Retina (tissue), 1 donor: ENCODE results near the gene OSBPL8.

Source experiments
- DNase-seq: peaks from one replicate; pipeline ENCODE4 v3.0.0-alpha.2; 2016

OSBPL8 gene

DNA sequence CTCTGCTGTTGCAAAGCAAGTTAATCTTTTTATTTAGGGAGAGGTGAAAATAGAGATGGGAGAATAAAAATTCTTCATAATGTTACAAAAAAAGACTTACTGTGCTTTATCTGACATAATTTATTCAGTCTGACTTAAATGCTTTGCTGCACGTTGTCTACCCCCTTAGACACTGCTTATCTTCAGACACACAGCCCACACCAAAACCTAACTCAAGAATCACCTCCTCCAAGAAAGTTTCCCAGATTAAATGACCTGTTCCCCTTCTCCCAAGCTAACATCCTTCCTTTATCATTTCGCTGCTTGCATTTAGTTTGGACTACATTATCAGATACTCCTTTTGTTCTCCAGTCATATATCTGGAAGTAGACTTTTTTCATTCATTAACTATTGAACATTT lies 3.8 kb downstream of the OSBPL8 start:
- DNase-seq = no peak

DNA sequence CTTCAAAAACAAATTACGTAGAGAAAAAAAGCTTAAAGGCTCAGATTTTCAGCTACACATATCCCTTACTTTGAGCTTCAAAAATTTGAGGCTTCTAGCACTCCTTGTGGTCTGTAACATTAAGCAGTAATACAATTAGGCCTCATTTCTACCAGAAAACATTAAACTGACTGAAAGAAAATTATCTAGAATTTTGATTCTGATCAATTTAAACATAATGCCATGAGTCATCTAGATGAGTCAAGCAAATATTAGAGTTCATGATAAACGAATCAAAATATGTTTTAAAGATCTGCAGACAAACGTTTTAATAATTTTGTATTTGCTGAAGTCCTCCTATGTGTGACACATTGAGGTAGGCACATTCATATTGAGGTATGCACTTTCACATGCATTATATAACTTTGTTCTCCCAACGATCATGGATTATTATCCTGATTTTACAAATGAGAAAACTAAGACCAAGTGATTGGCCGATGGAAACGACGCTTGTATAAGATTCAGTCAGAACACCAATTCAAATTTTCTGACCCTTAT lies 4.3 kb downstream of the OSBPL8 start:
- DNase-seq = no peak

DNA sequence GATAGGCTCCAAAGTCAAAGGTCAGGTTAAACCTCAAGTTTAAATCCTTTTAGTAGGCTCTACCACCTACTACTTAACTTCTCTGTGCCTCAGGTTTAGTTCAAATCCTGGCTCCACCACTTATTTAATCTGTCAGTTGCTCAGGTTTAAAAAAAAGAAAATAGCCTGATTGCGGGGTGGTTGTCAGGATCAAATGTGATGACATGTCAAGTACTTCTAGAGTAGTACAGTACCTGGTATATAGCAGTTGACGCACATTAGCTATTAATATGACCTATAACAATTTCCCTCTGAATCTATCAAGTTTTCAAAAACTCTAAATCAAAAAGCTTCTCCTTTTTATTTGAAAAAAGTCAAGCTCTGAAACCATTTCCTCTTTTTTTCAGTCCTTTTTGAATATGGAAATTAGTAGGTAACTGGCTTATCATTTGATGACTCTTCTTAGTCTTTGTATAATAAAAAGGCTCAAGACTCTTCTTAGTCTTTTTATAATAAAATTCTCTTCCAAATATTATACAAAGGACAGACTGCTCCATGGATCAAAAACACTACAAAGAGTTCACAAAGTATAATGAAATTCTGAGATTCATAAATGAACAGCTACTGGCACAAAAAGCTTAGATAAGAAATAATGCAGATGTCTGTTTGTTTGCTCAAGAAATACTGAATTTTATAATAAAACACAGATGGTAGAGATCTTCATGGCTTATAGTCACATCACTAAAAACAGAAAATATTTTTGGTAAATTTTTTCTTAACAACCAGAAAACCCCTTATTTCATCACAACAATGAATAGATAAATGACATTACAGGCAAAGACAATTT lies 5.0 kb downstream of the OSBPL8 start:
- no peak for DNase-seq

DNA sequence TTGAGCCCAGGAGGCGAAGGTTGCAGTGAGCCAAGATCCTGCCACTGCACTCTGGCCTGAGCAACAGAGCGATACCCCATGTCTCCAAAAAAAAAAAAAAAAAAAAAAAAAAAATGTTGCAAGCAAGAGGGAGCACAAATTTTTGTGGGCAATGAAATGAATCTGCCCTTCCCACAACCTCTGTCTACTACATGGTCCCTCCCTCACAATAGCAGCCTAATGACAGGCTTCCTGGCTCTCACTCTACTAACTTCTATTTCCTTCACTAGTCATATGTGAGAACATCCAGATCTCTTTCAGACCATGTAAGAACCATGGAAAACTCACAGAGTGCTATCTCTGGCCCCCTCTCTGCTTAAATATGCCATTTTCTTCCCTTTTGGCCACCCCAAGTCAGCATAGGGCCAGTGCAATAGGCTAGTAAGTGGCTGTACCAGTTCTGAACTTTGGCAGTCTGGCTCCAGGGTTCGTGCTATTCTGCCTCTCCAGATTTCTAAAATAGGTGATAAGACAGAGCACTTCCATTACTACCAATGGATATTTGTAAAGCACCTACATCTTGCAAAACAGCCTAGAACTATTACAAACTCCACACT lies 7.1 kb downstream of the OSBPL8 start:
- no peak for DNase-seq

DNA sequence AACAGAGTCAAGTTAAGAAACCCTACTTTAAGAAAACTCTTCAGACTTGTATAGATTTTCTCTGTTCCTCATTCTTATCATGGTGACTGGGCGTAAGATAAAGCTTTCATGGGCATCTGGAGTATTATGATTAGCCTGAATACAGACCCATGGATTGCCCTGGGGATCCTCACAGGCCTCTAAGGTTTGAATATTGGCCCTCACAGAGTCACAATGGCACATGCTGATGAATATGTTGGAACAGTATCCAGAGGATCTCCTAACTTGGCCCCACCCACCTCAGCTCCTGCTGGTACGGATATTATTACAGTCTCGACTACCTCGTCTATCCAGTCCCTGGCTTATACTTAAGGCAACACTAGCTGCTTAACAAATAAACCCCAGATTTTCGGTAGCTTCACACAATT lies 8.1 kb downstream of the OSBPL8 start:
- DNase-seq = no peak

DNA sequence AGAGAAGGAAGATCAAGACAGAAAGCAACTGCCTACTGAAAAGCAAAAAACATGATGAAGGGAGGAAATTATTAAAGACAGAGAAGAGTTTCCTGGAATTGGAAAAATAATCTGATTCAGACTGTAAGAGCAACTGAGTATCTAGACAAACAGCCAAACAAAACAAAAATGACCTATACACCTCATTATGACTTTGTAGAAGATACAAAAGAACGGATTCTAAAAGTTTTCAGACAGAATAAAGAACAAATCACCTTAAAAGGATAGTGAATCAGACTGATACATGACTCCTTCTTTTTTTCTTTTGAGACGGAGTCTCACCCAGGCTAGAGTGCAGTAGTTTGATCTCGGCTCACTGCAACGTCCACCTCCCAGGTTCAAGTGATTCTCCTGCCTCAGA lies 10.4 kb downstream of the OSBPL8 start:
- DNase-seq = no peak

DNA sequence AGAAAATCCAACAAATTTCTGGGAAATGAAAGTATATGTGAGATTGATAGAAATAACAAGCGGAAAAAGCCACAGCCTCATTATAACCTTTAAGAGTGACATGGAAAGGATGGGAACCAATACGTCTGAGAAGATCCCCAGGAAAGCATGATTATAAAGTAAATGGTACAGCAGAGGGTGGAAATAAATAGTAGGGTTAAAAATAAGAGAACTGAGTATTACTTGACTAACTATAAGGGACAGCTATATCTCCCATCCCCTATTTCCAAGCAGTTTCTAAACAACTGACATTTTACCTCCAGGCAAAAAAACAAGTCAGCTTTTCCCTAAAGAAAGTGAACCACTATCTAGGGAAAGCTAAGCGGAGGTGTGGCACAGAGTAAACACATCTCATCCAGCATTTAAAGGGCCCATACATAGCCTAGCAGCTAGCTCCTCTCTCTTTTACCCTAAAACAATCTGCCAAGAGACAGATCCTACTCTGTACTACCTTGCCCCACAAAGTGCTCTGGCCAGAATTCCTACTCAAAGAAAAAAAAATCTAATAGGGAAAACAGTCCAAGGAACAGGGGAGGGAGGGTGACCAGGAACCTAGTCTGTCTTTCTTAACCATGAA lies 11.2 kb downstream of the OSBPL8 start:
- no peak for DNase-seq

DNA sequence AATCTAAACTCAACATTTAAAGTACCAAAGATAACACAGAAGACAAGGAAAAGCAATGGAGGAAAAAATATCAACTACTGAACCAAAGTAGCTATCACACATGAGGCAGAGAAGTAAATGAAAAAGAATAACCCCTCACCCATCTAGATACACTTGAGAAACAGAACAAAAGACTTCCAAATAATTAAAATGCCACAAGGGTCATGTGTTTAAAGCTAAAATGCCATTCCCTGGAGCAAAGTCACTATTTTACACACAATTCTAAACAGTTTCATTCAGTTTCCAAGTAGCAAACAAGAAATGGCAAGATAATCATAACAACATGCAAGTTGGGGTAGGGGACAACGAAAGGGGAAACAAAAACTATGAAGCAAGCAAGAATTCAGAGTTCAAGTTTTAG lies 12.0 kb downstream of the OSBPL8 start:
- no peak for DNase-seq

DNA sequence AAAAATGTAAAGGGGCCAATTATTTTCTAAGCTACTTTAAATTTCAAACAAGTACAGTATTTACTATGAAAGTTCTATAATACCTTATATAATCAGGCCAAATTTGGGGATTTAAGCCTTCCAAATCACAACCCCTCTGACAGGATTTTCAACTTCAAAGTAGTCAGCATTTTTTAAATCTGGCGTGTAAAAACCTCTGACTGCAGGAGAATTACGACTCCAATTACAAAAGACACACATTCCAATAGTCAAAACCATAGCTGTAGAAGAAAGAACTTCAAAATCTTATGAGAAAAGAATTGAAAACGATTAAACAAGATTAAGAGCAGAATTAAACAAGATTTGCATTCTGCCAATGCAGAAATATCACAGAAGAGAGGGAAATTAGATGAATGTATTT lies 12.7 kb downstream of the OSBPL8 start:
- no peak for DNase-seq

DNA sequence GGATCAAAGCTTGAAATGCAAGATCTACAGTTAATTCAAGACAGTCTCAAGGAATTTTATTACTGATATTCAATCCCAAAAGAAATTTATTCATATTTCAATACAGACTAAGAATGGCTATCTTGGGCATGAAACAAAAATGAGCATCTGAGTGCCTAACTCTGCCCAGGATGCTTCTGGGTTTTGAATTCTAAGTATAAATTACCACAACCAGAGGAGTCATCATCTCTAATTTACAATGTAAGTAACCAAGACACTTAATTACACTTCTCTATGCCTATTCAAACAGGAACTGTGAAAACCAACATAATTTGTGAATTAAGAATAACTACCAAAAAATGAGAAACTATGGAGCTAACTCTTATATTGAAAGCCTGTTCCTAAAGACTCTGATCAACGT lies 14.1 kb downstream of the OSBPL8 start:
- no peak for DNase-seq

DNA sequence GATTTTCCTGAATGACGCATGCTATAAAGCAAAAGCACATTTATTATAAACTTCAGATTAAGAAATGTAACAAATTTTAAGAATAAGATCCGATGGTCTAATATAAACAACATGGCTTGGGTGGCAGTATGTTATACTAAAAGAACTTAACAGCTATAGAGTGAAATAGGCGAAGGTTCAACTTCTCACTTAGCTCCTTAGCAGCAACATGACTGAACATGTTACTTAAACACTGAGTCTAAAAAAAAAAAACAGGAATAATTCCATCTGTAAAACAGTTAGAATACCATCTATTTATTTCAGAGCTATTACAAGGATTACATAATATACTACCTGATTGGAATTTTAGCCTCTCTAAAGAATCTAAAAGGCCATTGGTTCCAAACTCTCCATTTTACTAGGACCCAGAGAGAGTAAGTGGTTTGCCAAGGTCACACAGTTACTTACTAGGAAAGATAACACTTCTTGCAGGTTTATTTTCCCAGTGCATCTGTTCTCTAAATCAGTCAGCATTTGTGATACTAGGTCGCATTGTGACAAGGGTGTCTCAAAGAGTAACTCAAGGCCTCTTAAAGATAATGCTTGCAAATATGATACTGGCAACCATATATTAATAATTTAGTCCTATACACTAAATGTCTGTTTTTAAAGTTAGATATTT lies 14.8 kb downstream of the OSBPL8 start:
- no peak for DNase-seq

DNA sequence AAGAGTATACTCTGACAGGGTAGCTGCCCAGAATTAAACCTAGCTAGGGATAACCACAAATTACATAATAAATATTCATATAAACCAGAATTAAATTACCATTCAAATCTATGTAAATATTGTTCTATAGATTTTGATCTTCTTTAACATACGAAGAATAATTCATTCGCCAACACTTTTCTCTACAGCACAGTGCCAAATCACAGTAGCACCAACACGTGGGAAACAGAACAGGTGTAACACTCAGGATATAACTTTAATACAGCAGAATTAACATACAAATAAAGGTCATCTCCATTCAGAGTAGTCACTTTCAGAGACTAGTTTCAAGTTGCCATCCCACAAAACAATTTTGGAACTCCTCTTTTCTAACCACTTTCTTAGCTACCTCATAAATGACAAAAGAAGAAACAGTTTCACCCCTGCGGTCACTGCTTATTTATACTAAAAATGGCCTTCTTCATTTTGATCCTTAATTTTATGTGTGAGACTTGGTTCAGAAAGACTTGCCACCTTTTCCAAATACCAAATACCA lies 15.7 kb downstream of the OSBPL8 start:
- DNase-seq = no peak

DNA sequence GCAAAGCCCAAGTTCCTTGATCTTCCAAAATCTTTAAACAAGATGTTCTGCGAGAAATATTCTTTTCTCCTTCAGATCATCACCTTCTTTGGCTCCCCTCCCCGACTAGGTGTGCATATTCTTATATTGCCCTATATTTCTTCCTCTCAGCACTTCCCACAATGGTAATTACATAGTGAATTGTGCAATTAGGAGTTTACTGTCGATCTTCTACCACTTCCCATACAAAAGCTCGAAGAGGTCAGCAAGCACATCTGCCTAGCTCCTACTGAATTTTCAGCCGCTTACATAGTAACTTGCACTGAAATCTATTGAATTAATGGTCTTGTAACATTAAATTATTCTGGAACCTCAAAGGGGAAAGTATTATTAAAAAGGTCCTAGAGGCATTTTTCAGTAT lies 16.7 kb downstream of the OSBPL8 start:
- DNase-seq = no peak

DNA sequence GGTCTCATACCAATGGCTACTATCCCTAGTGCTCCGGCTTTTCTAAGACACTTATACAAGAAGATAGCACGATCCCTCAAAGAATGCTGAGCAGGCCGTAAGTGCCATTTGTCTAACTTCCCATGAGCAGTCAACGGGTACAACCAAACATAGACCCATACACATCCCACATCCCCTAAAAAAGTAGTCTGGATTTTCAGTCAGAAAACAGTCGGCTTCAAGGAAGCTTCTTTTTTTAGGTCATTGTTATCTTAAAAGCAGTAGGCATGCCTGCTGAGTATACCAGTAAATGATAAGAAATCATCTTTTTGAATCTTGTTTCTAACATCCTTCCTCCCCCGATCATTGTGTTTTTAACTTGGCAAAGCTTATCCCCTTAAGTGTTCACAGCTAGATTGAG lies 19.8 kb downstream of the OSBPL8 start:
- no peak for DNase-seq

DNA sequence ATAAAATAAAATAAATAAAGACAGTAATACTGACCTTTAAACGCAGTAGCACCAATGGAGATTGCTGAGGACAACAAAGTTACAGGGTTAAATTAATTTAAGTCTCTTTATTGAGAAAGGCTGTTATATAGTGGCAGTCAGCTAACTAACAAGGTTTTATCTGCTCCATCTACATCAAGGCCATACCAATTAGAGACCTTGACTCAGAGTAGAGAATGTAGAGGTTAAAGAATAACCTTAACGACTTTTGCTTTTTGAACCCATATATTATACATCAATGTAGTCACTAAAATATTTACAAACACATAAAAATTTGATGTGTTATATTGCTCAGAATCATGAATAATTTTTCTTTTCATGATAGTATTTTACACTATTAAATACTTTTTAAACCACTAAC lies 21.6 kb downstream of the OSBPL8 start:
- no peak for DNase-seq

DNA sequence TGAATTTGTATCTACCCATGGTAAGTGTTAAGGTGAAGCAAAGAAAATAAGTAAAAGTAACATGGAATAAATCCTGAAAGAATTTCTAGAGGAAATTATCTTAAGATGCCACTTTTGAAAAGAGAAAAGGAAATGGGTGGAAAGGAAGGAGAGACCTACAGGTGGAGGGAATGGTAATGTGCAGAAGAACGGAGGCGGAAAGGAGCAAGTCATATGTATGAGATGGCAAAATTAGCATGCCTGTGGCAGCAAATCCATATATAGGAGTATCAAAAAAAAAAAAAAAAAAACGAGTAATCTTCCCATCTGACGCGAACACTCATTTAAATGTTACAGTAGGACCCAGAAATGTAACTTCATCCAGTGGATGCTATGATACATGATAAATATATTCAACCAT lies 23.0 kb downstream of the OSBPL8 start:
- no peak for DNase-seq

DNA sequence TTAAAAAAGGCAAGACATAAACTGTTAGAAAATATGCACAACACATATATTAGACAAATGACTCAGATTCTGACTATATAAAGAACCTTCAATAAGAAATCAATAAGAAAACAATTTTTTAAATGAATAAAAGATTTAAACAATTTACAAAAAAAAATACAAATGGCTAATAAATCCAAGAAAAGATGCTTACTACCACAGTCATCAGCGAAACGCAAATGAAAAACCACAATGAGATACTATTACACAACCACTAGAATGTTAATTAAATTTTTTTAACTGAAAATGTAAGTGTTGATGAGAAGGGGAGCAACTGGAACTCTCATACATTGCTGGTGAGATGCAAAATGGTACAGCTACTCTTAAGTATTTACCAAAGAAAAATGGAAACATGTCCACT lies 24.4 kb downstream of the OSBPL8 start:
- DNase-seq = no peak

DNA sequence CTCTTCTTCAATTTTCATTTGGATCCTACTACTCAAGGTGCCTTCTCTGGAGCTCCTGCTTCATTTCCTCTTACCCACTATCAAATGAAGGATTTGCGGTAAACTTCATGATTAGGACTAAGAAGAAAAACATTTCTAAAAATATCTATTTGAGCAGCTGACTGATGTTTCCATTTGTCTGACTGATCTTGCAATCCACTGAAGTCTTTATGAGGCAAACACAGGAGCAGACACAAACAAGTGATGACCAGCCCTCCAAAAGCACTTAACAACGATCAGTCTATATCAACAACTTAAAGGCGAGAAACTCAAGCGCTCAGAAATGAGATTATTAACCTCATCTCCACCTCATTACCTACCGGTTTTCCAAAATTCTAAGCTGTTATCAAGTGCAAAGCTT lies 26.2 kb downstream of the OSBPL8 start:
- no peak for DNase-seq

DNA sequence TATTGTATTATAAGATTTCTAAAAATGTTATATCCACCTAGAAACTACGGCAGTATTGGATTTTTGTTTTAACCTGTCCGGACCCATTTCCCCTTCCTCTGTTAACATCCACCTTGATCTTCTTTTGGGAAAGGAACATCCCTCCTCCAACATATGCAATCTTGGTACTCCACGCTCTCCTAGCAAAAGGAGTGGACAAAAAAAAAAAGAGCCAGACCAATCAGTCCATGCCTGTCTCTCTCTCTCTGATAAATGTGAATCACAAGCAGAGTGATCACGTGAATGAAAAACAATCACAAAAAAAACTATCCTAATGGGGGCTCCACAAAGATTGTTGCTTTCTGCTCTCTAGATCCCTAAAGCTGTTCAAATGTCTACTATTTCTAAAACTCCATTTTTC lies 27.1 kb downstream of the OSBPL8 start:
- no peak for DNase-seq

DNA sequence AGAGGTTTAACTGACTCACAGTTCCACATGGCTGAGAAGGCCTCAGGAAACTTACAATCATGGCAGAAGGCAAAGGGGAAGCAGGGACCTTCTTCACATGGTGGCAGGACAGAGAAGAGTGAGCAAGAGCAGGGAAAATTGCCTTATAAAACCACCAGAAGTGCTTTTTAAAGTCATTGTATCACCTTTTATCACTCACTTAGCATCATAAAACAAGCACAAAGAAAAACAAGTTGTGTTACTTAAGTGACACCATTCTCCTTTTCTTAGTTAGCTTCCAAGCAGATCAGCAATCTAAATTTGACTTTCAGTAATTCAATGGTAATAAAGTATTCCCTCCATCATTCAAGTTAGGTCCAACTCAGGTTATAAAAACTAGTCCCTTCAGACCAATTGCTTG lies 28.5 kb downstream of the OSBPL8 start:
- no peak for DNase-seq

DNA sequence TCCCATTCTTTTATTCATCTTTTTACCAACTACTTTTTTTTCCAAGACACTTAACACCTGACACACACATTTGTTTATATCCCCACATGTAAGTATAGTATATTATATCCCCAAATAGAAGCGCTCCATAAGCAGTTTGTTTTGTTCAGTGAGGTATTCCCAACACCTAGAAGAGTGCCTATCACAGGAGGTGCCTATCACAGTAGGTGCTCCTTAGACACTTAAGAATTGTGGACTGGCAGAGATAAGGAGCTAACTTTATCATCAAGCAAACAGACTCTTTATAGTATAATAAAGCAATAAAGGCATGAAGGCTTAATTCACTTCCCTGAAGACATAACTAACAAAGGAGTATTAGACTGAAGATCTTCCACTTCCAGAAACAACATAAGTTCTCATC lies 29.1 kb downstream of the OSBPL8 start:
- DNase-seq = no peak

DNA sequence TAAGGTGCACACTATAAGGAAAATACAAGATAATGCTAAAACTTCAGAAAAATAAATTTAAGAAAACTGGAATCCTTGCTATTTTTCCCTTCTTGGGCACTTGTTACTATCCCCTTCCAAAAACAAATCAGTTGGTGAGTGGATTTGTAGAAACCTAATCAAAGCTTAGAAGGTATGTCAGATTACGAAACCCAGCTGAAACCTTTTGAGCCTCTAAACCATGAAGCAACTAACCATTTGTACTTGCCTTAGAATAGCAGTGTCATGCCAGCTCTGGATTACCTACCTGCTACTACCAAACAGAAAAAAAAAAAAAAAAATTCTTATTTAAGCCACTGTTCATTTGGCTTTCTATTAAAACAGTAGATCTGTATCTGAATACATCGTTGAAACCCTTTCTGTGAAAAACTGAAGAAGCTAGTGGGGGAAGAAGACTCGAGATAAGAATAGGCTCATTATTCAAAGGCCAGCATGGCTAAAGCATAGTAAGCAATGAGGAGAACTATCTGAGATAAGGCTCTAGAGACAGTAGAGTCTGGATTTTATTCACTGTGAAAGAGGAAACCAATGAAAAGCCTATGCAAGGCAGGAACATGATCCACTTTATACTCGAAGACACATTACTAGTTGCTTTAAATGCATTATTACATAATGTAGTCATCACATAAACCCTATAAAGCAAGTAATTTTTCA lies 30.2 kb downstream of the OSBPL8 start:
- DNase-seq = no peak

DNA sequence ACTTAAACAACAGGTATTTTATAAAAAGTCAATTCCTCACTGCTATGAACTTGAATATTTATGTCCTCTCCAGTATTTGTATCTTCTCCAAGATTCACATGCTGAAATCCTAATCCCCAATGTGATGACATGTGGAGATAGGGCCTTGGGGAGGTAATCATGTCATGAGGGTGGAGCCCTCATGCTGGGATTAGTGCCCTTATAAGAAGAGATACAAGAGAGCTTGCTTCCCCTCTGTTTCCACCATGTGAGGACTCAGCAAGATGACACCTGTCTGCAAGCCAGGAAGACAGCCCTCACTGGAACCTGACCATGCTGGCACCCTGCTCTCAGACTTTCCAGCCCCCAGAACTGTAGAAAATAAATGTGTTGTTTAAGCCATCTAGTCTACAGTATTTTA lies 36.2 kb downstream of the OSBPL8 start:
- DNase-seq = no peak
